ENCODE results near the gene PREX1. TPM values are rescaled to one million over a fixed set of nuclear protein-coding genes. Genes with fewer than 3 reads are reported as not detected.

PREX1 gene
- polyA plus RNA-seq, 3 donors = 13.0 to 17.3 (median 14.3) TPM

GRCh38 chr20:48638546-48638945 is 189.3 kb downstream of the PREX1 start:
- no peak for DNase-seq

GRCh38 chr20:48637461-48637860 is 190.3 kb downstream of the PREX1 start:
- DNase-seq = no peak

GRCh38 chr20:48636301-48636700 is 191.5 kb downstream of the PREX1 start:
- DNase-seq = no peak

- DNase-seq = peak; percentile 24
Observed at GRCh38 chr20:48635791-48636267, 192.0 kb downstream of the PREX1 start.

GRCh38 chr20:48635361-48635760 is 192.4 kb downstream of the PREX1 start:
- no peak for DNase-seq

- no peak for DNase-seq
Observed at GRCh38 chr20:48634641-48635040, 193.2 kb downstream of the PREX1 start.

GRCh38 chr20:48633620-48634257 is 194.1 kb downstream of the PREX1 start:
- DNase-seq = no peak

- no peak for DNase-seq
Observed at GRCh38 chr20:48632825-48633619, 194.8 kb downstream of the PREX1 start.

GRCh38 chr20:48632017-48632824 is 195.6 kb downstream of the PREX1 start:
- no peak for DNase-seq

- no peak for DNase-seq
Observed at GRCh38 chr20:48631114-48632016, 196.4 kb downstream of the PREX1 start.

- DNase-seq = no peak
Observed at GRCh38 chr20:48630342-48631075, 197.3 kb downstream of the PREX1 start.

- DNase-seq = no peak
Observed at GRCh38 chr20:48629960-48630315, 197.9 kb downstream of the PREX1 start.

GRCh38 chr20:48629069-48629959 is 198.5 kb downstream of the PREX1 start:
- no peak for DNase-seq

- DNase-seq = no peak
Observed at GRCh38 chr20:48627737-48628128, 200.1 kb downstream of the PREX1 start.

- DNase-seq = no peak
Observed at GRCh38 chr20:48626938-48627736, 200.7 kb downstream of the PREX1 start.

GRCh38 chr20:48626226-48626937 is 201.4 kb downstream of the PREX1 start:
- DNase-seq = no peak

GRCh38 chr20:48625136-48625900 is 202.5 kb downstream of the PREX1 start:
- no peak for DNase-seq
